ENCODE results near the gene SPACA9.

DNA sequence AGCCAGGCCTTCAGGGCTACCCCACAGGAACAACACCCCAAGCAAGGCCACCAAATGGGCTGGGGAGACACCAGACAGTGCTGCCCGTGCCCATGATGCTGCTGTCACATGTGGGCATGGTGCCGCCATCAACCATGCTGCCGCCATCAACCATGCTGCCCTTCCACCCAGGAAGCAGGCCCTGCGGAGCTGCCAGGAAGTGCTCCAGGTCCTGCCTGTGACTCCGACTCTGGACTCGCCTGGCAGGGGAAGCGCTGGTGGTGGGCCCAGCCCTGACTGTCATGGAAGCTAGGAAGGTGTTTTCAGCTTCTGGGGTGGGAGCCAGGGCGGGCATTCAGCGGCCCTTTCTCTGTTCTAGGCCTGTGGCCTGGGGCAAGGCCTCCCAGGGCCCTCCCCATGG lies 9.4 kb upstream of the SPACA9 start:
- TF ChIP-seq, protein P1, sequence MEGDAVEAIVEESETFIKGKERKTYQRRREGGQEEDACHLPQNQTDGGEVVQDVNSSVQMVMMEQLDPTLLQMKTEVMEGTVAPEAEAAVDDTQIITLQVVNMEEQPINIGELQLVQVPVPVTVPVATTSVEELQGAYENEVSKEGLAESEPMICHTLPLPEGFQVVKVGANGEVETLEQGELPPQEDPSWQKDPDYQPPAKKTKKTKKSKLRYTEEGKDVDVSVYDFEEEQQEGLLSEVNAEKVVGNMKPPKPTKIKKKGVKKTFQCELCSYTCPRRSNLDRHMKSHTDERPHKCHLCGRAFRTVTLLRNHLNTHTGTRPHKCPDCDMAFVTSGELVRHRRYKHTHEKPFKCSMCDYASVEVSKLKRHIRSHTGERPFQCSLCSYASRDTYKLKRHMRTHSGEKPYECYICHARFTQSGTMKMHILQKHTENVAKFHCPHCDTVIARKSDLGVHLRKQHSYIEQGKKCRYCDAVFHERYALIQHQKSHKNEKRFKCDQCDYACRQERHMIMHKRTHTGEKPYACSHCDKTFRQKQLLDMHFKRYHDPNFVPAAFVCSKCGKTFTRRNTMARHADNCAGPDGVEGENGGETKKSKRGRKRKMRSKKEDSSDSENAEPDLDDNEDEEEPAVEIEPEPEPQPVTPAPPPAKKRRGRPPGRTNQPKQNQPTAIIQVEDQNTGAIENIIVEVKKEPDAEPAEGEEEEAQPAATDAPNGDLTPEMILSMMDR (IDR thresholded peaks at IDR 0.05), result no peak
- TF ChIP-seq POLR2A (IDR thresholded peaks at IDR 0.05), result no peak

All from right lobe of liver (tissue), 4 donors.